D721Med (cell line): Measurements from ENCODE around the gene HLA-DMB.

Experiments used
- DNase-seq: peaks from one replicate; pipeline ENCODE4 v3.0.0; 2011; ENCODE audit warnings: low spot score; ENCODE audit not compliant: insufficient read length
- FAIRE-seq: peaks from 2 replicates; lab custom pipeline; 2011; peaks lifted over from hg19 to GRCh38; lab: Jason Lieb, UNC
- CTCF ChIP-seq: IDR thresholded peaks from 2 replicates; pipeline ENCODE4 v1.5.1; 2012; ENCODE audit warnings: mild to moderate bottlenecking, control low read depth; ENCODE audit not compliant: insufficient read depth; ENCODE audit errors: missing control alignments

Gene HLA-DMB

GRCh38 chr6:32967151-32968091 is 26.6 kb upstream of the HLA-DMB start:
- TF ChIP-seq CTCF = peak; percentile 55
- FAIRE-seq (peak; percentile 60), DNase-seq (no peak)

GRCh38 chr6:32964776-32965175 is 23.9 kb upstream of the HLA-DMB start:
- FAIRE-seq = no peak
- TF ChIP-seq CTCF = no peak
- DNase-seq = no peak

- DNase-seq (no peak), FAIRE-seq (no peak)
- no peak for TF ChIP-seq CTCF
These were observed 23.0 kb upstream of the HLA-DMB start for GRCh38 chr6:32963866-32964265.

GRCh38 chr6:32962213-32962826 is 21.5 kb upstream of the HLA-DMB start:
- no peak for TF ChIP-seq CTCF
- DNase-seq (no peak), FAIRE-seq (no peak)

GRCh38 chr6:32960563-32960962 is 19.7 kb upstream of the HLA-DMB start:
- DNase-seq = no peak
- FAIRE-seq = no peak
- no peak for TF ChIP-seq CTCF

GRCh38 chr6:32956176-32956575 is 15.3 kb upstream of the HLA-DMB start:
- no peak for DNase-seq
- no peak for FAIRE-seq
- TF ChIP-seq CTCF = no peak
